Left hindlimb (tissue), 1 donor: ENCODE measurements around the gene GRB14.

Source experiments
- DNase-seq: peaks from one replicate; pipeline ENCODE4 v3.0.0-alpha.2; 2018

GRB14 gene

DNA sequence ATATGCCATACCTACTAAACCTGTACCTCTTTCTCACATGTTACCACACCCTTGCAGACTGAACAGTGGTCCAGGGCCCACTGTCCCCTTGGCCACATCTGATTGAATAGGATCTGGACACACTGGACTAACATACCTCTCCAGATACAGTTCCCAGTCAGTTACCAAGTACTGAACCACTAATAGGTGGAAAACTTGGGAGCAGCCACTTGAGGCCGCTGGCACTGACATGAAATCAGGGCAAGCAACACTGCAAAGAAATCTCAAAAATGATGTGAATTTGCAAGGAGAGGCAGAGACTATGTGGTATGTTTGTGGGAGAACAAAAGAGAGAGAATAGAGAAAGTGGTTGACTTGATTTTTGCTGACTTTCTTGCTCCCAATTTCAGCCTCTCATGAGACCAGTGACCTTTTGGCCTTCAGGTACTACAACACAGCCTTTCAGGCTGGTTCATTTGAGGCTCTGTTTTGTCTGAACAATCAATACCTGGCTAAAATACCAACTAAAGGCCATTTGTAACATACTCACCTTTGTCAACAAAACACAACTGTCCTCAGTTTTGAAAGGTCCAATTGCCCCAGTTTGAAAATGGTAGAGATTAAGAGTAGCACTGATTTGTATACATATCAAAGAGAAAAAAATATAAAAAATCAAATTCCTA, 7.8 kb downstream of the GRB14 start:
- DNase-seq = no peak

DNA sequence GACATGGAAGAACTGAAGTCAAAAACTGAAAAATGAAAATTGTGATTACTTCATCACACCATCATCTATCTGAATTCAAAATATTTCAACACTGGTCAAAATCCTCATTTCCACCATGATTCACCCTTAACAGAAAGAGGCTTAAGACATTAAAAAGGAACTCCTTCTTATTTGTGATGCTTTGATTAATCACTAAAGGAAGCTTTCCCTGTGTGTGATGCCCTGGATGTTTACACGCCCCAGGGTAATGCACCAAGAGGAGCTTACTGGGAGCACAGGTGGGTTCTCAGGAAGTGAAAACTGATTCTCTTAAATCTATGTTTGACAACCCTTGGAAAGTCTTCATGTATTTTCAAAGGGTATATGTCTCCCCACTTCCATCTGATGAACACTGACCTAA, 11.5 kb downstream of the GRB14 start:
- DNase-seq = no peak

DNA sequence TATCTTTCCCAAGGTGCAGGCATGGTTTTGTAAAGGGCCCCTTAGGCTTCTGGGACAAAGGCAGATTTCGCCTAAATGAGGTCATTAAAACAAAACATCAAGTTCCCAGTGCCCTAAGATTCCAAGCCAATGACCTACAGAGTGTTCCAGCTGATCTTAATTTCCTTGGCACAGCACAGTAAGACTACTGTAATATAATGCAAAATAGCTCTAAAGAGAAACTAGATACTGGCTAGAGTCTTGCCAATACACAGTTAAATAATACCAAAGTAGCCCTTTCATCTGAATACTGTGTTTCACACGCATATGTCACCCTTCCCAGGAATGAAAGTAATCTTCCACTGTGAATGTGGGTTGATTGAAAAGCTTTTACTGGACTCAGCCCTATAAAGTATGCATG, 14.7 kb downstream of the GRB14 start:
- DNase-seq = no peak

DNA sequence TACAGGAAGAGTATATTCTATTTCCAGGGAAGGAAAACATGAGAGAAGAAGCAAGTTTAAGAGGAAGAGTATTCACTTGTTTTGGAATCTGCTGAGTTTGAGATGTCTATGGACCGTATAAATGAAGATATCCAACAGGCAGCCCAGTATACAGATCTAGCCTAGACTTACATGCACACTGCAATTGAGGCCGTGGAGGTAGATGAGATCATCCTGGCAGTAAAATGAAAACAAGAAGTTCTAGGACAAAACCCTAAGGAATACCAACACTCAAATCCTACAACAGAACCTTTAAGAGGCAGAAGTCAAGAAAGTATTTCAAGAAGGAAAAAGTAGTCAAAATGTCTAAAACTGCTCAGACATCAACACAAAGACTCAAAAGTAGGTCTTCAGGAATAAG, 16.0 kb downstream of the GRB14 start:
- no peak for DNase-seq

DNA sequence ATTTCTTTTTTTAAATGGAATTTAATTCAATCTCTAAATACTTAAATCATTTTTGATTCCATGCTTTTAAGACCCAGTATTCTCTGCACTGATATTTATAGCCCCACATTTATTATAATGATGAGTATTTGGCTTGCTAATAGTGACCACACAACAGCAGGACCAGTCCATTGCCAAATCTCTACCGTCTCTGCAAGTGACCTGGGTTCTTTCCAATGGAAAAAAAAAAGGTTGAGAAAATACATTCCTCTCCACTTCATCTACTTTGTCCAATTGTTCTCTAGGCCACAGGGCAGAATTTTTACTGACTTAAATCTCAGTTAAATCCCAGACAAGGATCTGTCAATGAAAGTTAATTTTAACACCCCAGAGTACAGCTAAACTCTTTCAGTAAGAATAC, 20.5 kb downstream of the GRB14 start:
- no peak for DNase-seq

DNA sequence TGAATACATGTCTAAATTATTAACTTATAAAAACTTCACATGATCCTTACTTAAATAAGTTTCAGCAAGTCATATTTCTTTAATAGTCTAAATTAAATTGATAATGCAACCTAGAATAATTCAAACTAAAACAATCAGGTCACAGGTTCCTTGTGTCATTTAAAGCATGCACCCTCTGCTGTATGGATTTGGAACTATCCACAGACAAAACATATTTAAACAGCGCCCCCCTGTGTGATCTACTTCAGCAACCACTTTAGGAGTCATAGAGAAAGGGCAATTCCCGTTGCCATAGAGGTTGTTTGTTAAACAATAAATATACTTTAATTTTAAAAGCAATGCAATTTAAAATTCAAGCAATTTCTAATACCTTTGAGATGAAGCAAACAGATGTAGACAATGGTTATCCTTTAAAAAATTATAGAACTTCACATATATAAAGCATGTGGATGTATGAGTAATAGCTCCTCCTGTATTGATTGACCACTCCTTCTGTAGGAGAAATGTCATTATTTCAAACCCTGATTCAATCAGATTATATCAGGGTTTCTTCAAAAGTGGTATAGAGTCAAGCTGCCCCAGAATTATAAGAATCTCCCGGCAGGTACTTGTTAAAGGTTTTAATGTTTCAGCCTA, 21.2 kb downstream of the GRB14 start:
- DNase-seq = no peak

- no peak for DNase-seq
These were observed 23.3 kb downstream of the GRB14 start for GRCh38 chr2:164597983-164598382.

DNA sequence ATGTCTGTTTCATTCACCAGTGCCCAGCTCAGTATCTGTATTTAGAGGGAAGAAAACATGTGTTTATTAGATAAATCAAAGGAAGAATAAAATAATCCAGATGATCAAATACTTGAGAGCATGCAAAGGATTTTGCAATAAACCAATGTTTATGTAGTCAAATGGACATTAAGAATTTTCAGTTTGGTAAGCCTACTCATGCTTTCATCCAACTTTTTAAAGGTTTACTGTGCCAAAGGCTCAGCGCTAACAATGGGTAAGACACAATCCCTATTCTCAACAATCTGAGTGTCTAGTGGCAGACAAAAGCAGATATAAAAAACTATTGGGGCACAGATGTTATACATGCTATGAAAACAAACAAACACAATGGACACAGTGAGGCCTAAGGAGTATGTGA, 26.3 kb downstream of the GRB14 start:
- DNase-seq = no peak

- DNase-seq = no peak
These were observed 27.3 kb downstream of the GRB14 start for GRCh38 chr2:164593959-164594358.

- no peak for DNase-seq
These were observed 27.7 kb downstream of the GRB14 start for GRCh38 chr2:164593541-164593940.

DNA sequence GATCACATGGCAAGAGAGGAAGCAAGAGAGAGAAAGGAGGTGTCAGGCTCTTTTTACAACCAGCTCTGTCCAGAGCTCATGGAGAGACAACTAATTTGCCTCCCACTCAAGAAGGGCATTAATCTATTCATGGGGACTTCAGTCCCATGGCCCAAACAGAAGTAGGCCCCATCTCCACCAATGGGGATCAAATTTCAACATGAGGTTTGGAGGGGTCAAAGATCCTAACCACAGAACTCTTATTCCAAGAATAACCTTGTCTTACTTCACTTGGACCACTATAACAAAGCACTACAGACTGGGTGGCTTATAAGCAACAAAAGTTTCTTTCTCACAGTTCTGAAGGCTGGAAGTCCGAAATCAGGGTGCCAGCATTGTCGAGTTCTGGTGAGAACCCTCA, 31.8 kb downstream of the GRB14 start:
- DNase-seq = no peak

GRCh38 chr2:164581050-164581449, 40.2 kb downstream of the GRB14 start:
- no peak for DNase-seq

- no peak for DNase-seq
These were observed 46.4 kb downstream of the GRB14 start for GRCh38 chr2:164574931-164575330.

- DNase-seq = no peak
These were observed 50.8 kb downstream of the GRB14 start for GRCh38 chr2:164570475-164570874.

DNA sequence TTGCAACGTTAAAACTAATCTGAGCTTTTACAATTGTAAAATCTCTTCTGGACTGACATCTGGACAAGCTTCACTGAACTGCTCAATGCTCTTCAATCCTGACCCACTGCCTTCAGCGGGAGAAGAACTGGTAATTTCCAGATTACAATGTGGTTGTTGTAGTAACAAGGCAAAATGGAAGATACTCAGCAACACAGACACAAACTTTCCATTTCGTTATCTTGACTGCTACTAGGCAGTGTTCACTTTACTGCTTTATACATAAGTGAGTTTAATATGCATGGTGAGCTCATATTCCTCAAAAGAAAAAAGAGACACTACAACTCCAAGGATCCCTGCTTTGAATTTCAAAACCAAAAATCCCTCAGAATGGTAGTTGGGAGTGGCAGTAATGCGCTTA, 51.9 kb downstream of the GRB14 start:
- no peak for DNase-seq

GRCh38 chr2:164568317-164568716, 53.0 kb downstream of the GRB14 start:
- DNase-seq = no peak

DNA sequence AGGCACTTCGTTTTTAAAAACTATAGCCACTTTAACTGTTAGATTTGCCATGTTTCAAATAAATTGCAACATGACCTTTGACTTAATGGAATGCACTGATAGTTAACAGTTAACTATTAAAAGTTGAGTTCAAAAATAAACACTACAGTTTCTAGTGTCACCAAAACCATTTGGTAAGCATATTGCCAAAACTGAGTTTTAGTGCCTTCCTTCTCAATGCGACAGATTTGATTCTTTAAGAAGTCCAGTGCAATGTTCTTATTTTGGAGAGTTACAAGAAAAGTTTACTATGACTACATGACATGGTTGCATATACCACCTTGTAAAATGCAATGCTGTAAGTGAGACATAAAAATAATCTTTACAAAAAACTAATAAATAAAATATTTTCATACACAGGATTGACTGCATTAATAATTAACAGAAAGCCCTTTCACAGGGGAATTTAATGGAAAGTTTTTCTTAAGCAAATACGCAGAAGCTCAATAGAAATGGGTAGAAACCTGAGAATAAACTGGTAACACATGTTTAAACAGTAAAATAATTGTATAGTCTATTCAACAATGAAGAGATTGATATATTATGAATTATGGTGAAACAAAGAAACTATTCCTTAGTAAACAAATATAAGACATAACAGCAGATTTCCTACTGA, 53.8 kb downstream of the GRB14 start:
- DNase-seq = no peak

- DNase-seq = no peak
These were observed 55.9 kb downstream of the GRB14 start for GRCh38 chr2:164565359-164565758.

GRCh38 chr2:164562666-164563065, 58.6 kb downstream of the GRB14 start:
- no peak for DNase-seq

- no peak for DNase-seq
These were observed 59.3 kb downstream of the GRB14 start for GRCh38 chr2:164561991-164562390.

DNA sequence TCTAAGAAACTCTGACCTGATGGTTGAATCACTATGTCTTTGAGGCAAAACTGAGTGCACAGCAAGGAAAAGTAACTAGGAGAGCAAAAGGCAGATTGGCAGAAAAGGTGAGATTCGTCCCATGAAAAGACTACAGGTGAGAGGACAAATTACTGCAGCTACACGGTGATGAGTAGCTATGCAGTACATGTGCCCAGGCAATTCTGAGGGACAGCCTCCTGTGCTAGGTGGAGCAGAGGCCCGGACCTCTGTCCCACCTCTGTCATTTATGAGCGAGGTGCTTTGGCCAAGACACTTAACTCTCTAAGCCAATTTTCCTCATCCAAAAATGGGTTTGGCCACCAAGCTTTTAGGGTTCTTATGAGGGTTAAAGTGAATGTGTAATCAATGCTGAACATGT, 59.9 kb downstream of the GRB14 start:
- DNase-seq = no peak

GRCh38 chr2:164560902-164561301, 60.4 kb downstream of the GRB14 start:
- DNase-seq = no peak

- DNase-seq = no peak
These were observed 61.0 kb downstream of the GRB14 start for GRCh38 chr2:164560181-164560792.

GRCh38 chr2:164558450-164558849, 62.8 kb downstream of the GRB14 start:
- DNase-seq = no peak
